DMS153 treated with DMSO at 0.1 percent for 48 hours (cell line): ENCODE measurements around the gene FUOM.
"Not testable (repeated sequence)": the region's sequence is repeated elsewhere in the genome, so short reads cannot be mapped to it uniquely, and the experiment has no call there.

ENCODE experiments used
- DNase-seq: peaks from one replicate; lab custom pipeline; 2025; ENCODE audit not compliant: unreplicated experiment; lab: John Stamatoyannopoulos, UW

FUOM gene

DNA sequence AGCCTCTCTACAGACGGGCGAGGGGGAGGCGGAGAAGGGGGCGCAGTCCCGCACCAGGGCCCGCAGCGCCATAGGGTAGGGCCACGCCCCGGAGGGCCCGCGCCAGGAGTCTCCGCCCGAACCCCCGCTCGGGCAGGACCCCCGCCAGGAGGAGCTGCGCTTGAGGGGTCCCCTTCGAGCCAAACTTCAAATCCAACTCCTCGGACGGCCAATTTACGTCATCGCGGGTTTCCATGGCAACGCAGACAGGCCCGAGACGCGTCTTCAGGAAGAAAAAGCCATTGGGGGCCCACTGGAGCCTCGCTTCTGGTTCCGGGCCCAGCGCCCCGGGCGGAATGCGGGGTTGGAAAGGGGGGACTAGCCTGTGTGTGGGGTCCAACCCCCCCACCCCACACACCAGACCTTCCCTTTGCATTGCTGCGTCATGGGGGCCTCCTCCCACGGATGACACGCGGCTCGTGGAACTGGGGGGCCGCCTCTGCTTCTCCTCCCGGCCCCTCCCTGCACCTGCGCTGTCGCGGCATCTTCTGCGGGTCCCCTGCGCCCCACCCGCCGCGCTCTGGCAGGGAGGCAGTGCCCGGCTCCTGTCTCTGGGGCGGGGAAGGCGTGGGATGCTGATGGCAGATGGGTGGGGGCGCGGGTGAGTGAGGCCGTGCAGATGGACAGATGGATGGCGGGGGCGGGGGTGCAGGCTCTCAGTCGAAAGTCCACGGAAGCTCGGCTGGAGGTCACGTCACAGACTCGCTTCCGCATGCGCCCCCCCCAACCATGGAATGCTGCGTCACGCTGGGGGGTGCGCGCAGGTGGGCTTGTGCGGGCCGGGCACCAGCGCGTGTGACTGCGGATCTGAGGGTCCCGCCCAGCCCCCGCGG lies 22.3 kb downstream of the FUOM start:
- DNase-seq: no peak

GRCh38 chr10:133334503-133335245 lies 23.1 kb downstream of the FUOM start:
- DNase-seq: no peak

- no peak for DNase-seq
Observed at GRCh38 chr10:133332936-133333699, 24.7 kb downstream of the FUOM start.

GRCh38 chr10:133329491-133330202 lies 28.2 kb downstream of the FUOM start:
- peak; percentile 73 for DNase-seq

GRCh38 chr10:133328358-133329343 lies 29.2 kb downstream of the FUOM start:
- DNase-seq: no peak

DNA sequence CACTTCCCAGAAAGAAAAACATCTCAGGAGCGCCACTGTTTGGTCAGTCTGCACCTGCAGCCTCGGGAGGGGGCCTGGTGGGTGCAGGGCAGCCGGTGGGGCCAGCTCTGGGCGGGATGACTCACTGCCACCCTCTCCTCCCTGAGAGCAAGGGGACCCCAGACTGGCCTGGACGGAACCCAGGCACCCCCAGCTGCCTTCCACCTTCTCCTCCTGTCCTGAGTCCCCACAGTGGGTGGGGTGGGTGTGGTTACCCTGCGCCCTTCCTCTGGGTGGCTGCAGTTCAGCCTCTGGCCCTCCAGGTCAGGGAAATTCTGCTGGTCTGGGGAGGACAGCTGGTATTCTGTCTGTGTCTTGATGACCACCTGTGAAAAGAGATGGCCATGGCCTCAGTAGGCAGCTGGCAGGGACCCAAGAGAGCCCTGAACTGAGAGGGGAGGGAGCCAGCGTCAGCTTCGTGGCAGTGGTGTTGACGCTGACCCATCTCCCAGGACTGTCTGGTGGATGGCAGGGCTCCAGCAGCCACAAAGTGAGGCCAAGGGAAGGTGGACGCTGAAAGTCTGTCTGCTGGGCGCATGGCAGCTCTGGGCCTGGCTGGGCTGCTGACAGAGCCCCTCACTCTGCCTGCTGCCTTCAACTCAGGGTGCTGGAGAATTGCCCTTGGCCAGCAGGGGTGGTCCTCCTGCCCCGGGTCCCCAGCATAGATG lies 30.0 kb downstream of the FUOM start:
- no peak for DNase-seq

DNA sequence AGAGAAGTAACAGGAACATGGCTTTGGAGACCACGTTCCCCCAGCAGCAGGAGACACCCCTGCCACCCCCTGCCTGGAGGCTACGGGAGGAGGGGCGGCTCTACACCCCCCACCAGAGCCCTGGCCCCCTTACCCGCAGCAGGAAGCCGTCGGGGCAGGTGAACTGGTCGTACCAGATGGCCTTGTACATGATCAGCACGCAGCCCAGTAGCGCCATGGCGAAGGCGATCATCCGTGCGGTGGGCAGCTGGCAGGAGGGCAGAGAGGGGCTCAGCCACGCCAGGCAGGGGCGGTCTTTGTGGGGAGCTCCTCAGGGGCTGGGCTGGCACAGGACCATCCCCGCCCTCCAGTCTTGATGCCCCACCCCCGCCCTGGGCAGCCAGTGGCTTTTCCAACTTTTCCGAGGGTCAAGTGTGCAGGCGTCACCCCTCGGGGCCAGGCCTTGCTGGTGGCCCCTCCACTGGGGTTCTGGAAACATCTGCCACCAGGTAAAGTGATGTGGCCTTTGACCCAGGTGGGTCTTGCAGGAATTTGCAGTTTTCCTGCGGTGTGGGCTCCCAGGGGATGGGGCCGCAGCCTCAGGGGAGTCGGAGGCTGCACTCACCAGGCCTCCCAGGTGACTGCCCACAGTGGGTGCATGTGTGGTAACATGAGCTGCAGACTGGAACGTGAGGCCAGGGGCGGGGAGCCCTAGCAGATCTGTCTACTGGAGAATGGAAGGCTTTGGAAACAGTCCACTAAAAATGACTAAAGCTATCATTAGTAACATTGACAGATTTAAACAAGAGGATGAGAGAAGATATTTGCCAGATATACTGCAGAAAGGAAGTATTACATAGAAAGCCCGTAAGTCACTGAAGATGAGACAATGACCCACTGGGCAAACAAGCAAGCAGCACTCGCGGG lies 30.8 kb downstream of the FUOM start:
- no peak for DNase-seq

DNA sequence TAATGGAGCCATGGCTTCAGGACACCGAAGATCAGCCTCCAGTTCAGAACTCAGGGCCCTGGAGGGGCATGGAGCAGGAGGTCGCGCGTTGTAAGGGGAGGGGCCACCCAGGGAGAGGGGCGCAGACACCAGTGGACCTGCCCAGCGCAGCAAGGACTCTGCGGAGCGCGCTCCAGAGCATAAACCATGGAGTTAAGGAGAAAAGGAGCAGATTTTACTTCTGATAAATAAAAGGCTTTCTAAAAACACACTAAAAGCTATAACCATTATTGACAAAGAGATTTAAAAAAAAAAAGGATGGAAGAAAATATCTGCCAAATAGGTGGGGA lies 31.6 kb downstream of the FUOM start:
- DNase-seq: no peak

- no peak for DNase-seq
Observed at GRCh38 chr10:133325440-133326222, 32.2 kb downstream of the FUOM start.

DNA sequence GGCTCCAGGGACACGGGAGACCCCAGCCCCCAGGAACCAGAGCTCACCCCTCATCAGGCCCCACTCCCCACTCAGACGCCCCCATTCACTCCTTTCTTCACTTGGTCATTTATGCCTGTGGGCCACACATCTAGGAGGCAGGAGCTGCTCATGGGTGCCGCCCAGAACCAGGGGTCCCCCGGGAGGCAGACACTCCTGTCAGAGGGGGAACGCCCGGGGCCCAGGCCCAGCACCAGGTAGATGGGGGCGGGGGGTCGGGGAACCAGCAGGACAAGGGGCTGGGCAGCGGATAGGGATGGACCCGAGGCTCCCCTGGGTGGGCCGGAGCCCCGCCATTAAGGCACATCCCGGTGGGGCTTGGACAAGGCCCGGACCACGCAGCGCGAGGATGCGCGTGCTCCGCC lies 33.0 kb downstream of the FUOM start:
- DNase-seq: no peak

DNA sequence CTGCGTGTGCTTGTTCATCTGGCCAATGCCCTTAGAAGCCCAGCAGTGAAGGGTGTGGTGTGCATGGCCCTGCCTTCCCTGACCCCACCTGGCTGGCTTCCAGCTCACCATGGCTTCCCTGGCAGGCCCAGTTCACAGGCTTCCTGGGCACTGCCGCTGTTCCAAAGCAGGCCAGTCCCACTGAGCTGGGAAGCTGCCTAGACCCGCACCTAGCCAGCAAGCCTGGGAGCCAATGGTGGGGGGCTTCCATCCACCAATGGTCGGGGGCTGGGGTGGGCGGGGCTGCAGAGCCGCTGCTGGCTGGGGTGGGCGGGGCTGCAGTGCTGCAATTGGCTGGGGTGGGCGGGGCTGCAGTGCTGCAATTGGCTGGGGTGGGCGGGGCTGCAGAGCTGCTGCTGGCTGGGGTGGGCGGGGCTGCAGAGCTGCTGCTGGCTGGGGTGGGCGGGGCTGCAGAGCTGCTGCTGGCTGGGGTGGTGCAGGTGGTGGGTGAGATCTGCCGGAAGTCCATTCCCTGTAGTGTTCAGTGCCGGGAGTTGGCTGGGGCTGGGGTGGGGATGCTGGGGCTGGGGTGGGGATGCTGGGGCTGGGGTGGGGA lies 33.5 kb downstream of the FUOM start:
- DNase-seq: peak; percentile 67

DNA sequence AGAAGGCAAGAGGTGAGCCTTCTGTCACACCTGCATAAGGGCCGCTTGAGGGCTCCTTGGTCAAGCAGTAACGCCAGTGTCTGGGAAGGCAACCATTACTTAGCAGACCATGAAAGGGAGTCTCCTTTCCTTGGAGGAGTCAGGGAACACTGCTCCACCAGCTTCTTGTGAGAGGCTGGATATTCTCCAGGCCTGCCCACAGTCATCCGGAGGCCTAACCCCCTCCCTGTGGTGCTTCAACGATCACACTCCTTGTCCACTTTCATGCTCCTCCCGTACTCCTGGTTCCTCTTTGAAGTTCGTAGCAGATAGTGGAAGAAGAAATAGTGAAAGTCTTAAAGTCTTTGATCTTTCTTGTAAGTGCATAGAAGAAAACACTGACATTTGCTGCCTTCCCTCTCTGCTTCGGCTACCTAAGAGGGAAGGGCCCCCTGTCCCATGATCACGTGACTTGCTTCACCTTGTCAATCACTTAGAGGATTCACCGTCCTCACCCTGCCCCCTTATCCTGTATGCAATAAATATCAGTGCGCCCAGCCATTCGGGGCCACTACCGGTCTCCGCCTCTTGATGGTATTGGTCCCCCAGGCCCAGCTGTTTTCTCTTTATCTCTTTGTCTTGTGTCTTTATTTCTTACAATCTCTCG lies 35.6 kb downstream of the FUOM start:
- not testable (repeated sequence) for DNase-seq

- not testable (repeated sequence) for DNase-seq
Observed at GRCh38 chr10:133320852-133321422, 36.9 kb downstream of the FUOM start.

DNA sequence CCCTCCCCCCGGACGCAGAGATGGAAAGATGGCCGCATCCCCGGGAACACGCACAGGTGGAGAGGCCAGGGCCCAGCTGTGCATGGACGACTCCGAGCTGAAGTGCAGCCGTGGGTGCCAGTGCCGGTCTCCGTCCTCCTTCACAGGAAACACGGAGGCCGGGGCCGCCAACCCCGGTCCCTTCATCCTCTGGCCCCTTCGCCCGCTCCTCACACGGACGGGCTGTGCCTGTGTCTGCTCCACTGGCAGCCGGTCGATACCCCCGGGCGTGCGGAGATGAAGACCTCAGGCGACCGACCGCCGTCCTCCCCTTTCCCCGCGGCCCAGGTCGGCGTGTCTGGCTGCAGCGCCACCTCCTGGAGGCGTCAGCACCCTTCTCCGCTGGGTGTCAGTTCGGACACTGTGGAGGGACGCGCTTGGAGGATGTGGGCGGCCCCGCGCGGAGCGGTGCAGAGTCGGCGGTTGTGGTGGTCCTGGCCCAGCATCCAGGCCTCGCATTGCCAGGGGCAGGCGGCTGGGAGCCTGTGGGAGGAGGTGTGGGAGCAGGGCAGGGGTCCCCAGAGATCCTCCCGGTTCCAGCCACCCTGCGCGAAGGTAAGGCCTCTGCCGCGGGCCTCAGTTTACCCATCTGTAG lies 39.2 kb downstream of the FUOM start:
- peak; percentile 51 for DNase-seq

GRCh38 chr10:133316732-133317131 lies 41.1 kb downstream of the FUOM start:
- DNase-seq: no peak

- no peak for DNase-seq
Observed at GRCh38 chr10:133316266-133316665, 41.6 kb downstream of the FUOM start.
